ENCODE results near the gene PLXNB1.

PLXNB1 gene

DNA sequence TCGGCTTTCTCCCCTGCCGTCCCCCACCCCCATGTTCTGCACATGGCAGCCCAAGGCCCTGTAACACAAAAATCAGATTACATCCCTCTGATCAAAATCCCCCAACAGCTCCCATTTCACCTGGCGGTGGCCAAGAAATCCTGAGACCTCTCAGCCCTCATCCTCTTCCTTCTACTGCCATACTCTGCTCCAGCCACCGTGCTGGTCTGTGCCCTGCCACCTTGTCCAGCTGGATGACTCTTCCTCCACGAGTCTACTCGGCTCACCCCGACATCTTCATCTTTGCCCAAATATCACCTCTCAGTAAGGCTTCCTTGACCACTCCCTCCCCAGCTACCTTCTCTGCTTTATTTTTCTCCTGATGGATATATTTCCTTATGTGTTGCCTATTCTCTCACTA, 7.0 kb upstream of the PLXNB1 start:
- Histone ChIP-seq H3K27ac (no peak overlapping the region), H4K20me1 (ENCODE audit: insufficient read depth) (no peaks in the 10 kb centered on the region), H3K4me3 (IDR thresholded peaks at IDR 0.05; ENCODE audit: insufficient read depth, low read depth, low read length) (no peak overlapping the region), H2AFZ (ENCODE audit: low read depth) (no peak overlapping the region), H3K4me1 (ENCODE audit: low read depth, poor library complexity, severe bottlenecking) (peaks cover 17% of the 10 kb centered on the region), H3K79me2 (ENCODE audit: insufficient read depth, low read depth) (peaks cover 17% of the 10 kb centered on the region), H3K4me2 (no peak overlapping the region), H3K27me3 (ENCODE audit: insufficient read depth, low read depth) (no peaks in the 10 kb centered on the region), H3K36me3 (ENCODE audit: insufficient read depth) (no peaks in the 10 kb centered on the region), H3K9ac (no peak overlapping the region)
- TF ChIP-seq, protein P1, sequence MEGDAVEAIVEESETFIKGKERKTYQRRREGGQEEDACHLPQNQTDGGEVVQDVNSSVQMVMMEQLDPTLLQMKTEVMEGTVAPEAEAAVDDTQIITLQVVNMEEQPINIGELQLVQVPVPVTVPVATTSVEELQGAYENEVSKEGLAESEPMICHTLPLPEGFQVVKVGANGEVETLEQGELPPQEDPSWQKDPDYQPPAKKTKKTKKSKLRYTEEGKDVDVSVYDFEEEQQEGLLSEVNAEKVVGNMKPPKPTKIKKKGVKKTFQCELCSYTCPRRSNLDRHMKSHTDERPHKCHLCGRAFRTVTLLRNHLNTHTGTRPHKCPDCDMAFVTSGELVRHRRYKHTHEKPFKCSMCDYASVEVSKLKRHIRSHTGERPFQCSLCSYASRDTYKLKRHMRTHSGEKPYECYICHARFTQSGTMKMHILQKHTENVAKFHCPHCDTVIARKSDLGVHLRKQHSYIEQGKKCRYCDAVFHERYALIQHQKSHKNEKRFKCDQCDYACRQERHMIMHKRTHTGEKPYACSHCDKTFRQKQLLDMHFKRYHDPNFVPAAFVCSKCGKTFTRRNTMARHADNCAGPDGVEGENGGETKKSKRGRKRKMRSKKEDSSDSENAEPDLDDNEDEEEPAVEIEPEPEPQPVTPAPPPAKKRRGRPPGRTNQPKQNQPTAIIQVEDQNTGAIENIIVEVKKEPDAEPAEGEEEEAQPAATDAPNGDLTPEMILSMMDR (conservative IDR thresholded peaks at IDR 0.05; ENCODE audit: low read depth, low read length) = no peak

DNA sequence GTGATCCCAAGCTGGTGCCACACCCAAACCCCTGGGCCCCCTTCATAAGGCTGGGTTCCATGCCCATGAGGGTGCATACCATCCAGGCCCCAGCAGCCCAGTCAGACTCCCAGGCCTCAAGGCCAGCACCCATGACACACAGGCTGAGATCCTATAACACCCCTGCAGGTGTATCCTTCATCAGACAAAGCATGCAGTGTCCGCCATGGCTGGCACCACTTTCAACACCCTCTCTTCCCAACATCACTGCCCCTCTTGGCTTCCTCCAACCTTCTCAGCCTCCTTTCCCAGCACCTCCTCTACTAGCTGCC, 6.5 kb upstream of the PLXNB1 start:
- Histone ChIP-seq H3K4me2 (no peak overlapping the region), H3K27me3 (ENCODE audit: insufficient read depth, low read depth) (no peaks in the 10 kb centered on the region), H3K27ac (no peak overlapping the region), H3K4me3 (IDR thresholded peaks at IDR 0.05; ENCODE audit: insufficient read depth, low read depth, low read length) (no peak overlapping the region), H3K79me2 (ENCODE audit: insufficient read depth, low read depth) (peaks cover 13% of the 10 kb centered on the region), H2AFZ (ENCODE audit: low read depth) (no peak overlapping the region), H3K9ac (no peak overlapping the region), H3K4me1 (ENCODE audit: low read depth, poor library complexity, severe bottlenecking) (peaks cover 13% of the 10 kb centered on the region), H3K36me3 (ENCODE audit: insufficient read depth) (no peaks in the 10 kb centered on the region), H4K20me1 (ENCODE audit: insufficient read depth) (no peaks in the 10 kb centered on the region)
- TF ChIP-seq, protein P1 (conservative IDR thresholded peaks at IDR 0.05; ENCODE audit: low read depth, low read length) = no peak

DNA sequence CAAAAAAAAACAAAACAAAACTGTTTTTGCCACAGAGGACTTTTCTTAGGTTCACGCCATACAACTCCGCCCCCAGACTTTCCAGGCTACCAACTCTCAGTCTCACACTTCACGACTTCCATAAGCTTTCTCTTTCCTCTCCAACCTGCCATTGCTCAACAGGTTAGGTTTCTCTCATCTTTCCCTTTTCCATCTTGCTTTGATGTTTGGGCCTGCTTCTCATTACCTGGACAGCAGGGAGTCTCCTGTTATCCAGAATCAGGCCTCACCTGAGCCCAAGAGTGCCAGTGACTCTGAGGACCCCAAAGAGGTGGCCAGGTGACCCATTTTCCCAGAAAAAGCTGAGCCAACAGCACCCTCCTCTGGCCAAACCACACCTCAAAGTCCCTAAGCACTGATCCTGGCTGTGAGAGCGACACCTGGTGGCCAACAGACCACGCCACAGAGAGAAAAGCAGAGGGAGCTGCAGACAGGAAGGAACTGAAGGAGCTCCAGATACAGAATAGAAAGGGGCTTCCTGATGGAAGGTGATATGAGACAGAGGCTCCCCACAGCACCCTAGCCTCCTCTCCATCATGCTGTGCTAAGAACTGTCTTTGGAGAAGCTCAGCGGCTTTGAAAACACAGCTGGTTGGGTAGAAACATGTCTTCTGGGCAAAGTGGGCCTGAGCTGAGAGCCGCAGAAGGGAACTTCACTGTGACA, 6.0 kb upstream of the PLXNB1 start:
- Histone ChIP-seq H3K4me2 (no peak overlapping the region), H3K27me3 (ENCODE audit: insufficient read depth, low read depth) (no peaks in the 10 kb centered on the region), H3K27ac (no peak overlapping the region), H2AFZ (ENCODE audit: low read depth) (no peak overlapping the region), H4K20me1 (ENCODE audit: insufficient read depth) (no peaks in the 10 kb centered on the region), H3K36me3 (ENCODE audit: insufficient read depth) (no peaks in the 10 kb centered on the region), H3K4me3 (IDR thresholded peaks at IDR 0.05; ENCODE audit: insufficient read depth, low read depth, low read length) (no peak overlapping the region), H3K9ac (no peak overlapping the region), H3K79me2 (ENCODE audit: insufficient read depth, low read depth) (peaks cover 8% of the 10 kb centered on the region), H3K4me1 (ENCODE audit: low read depth, poor library complexity, severe bottlenecking) (peaks cover 10% of the 10 kb centered on the region)
- TF ChIP-seq, protein P1 (conservative IDR thresholded peaks at IDR 0.05; ENCODE audit: low read depth, low read length) = peak; percentile 97

DNA sequence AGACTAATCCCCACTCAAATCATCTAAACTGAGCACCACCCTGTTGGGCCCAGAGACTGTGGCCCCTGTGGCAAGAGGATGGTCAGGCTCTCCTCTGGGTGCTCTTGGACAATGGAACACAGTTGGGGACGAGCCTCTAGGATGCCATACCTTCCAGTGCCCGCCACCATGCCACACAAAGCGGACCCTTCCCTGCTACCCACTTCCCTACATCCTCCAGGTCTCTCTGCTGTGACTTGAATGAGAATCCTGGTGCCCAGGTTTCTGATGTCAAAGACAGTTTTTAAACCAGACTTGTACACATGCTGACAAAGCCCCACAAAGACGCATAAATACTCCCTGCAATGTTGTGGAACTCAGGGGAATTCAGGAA, 5.3 kb upstream of the PLXNB1 start:
- H3K4me3 ChIP-seq (IDR thresholded peaks at IDR 0.05; ENCODE audit: insufficient read depth, low read depth, low read length) = no peak overlapping the region
- TF ChIP-seq, protein P1 (conservative IDR thresholded peaks at IDR 0.05; ENCODE audit: low read depth, low read length) = no peak
- H3K36me3 ChIP-seq (ENCODE audit: insufficient read depth) = no peaks in the 10 kb centered on the region
- H3K4me2 ChIP-seq = no peak overlapping the region
- no peaks in the 10 kb centered on the region for H4K20me1 ChIP-seq (ENCODE audit: insufficient read depth)
- H3K27me3 ChIP-seq (ENCODE audit: insufficient read depth, low read depth) = no peaks in the 10 kb centered on the region
- H3K9ac ChIP-seq = no peak overlapping the region
- H3K79me2 ChIP-seq (ENCODE audit: insufficient read depth, low read depth) = peaks cover under 1% of the 10 kb centered on the region; the same call in 1 of the 2 replicates
- H3K4me1 ChIP-seq (ENCODE audit: low read depth, poor library complexity, severe bottlenecking) = peaks cover 10% of the 10 kb centered on the region
- H2AFZ ChIP-seq (ENCODE audit: low read depth) = no peak overlapping the region
- no peak overlapping the region for H3K27ac ChIP-seq

Measured in KMS-11 (cell line).